ENCODE measurements around the gene ABHD4. TPM values are rescaled to one million over a fixed set of nuclear protein-coding genes. Genes with fewer than 3 reads are reported as not detected.

Gene ABHD4
- total and polyA plus RNA-seq, 10 of the 15 experiments (the other 5 are each of a cell fraction or from before 2014, with no cell fraction given): 5.4 to 28.7 (median 10.8) TPM

DNA sequence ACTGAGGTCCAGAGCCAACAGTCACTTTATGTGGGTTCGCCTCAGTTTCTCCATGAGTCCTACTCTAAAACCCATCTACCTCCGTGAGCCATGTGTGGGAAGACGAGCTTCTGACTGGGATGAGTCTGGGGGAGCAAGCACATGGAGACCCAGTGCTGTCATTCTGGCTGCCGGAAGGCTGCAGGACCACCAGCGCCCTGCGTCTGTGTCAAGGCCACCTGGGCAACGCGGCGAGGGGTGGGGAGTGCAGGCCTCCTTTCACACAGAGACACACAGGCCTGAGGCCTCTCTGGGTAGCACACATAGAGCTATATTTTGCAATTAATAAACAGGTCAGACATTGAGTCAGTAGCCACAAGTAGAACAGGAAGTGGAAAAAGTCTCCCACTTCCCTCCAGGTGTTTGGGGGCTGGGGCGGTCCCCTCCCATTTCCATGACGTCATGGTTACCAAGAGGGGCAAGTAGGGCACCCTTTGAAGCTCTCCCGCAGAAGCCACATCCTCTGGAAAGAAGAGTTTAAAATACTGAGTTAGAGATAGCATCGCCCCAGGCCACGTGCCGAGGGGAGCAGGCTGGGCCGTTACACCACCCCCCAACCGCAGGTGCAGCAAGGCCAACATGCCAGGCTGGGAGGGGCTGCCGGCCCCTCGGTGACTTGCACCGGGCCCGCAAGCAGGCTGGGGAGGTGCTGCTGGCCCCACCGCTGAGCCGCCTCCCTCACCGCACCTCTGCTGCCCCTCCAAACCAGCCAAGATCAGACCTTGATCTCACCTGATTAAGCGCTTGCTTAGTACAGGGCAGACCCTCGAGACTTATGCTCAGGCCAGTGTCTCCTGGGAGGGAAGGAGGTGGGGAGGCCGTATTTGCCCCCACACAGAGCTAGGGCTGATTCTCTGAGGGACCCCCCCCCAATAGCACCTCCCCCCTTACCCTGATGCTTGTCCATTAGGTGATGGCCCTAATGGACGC lies 41.8 kb upstream of the ABHD4 start (continued):
- TF ChIP-seq KLF5 (IDR thresholded peaks at IDR 0.05; ENCODE audit: partially characterized antibody): peak; percentile 97
- TF ChIP-seq, protein P1, sequence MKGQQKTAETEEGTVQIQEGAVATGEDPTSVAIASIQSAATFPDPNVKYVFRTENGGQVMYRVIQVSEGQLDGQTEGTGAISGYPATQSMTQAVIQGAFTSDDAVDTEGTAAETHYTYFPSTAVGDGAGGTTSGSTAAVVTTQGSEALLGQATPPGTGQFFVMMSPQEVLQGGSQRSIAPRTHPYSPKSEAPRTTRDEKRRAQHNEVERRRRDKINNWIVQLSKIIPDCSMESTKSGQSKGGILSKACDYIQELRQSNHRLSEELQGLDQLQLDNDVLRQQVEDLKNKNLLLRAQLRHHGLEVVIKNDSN (IDR thresholded peaks at IDR 0.05; ENCODE audit: borderline replicate concordance, extremely low read length, insufficient read depth, low read depth, low read length): peak; percentile 88
- TF ChIP-seq MYB (IDR thresholded peaks at IDR 0.05; ENCODE audit: borderline replicate concordance, low read depth, low read length): peak; percentile 98
- TF ChIP-seq NFYA (IDR thresholded peaks at IDR 0.05; ENCODE audit: borderline replicate concordance, low read depth, low read length): no peak
- TF ChIP-seq, protein P2, sequence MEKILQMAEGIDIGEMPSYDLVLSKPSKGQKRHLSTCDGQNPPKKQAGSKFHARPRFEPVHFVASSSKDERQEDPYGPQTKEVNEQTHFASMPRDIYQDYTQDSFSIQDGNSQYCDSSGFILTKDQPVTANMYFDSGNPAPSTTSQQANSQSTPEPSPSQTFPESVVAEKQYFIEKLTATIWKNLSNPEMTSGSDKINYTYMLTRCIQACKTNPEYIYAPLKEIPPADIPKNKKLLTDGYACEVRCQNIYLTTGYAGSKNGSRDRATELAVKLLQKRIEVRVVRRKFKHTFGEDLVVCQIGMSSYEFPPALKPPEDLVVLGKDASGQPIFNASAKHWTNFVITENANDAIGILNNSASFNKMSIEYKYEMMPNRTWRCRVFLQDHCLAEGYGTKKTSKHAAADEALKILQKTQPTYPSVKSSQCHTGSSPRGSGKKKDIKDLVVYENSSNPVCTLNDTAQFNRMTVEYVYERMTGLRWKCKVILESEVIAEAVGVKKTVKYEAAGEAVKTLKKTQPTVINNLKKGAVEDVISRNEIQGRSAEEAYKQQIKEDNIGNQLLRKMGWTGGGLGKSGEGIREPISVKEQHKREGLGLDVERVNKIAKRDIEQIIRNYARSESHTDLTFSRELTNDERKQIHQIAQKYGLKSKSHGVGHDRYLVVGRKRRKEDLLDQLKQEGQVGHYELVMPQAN (conservative IDR thresholded peaks at IDR 0.05): peak; percentile 24
- TF ChIP-seq ETV6 (conservative IDR thresholded peaks at IDR 0.05 in 1 of 2, IDR thresholded peaks at IDR 0.05 in 1 of 2; ENCODE audit: borderline replicate concordance in 1 of 2, low read depth in 1 of 2): peak in 1 of 2 experiments; percentile 98; a peak in 2 of 4 replicates
- TF ChIP-seq MYC (IDR thresholded peaks at IDR 0.05; ENCODE audit: insufficient read depth, insufficient read length, insufficient replicate concordance, low read length, severe bottlenecking): no peak
- TF ChIP-seq ZNF622 (IDR thresholded peaks at IDR 0.05): no peak
- no peak for TF ChIP-seq PAX8 (IDR thresholded peaks at IDR 0.05)
- TF ChIP-seq JUND (IDR thresholded peaks at IDR 0.05; ENCODE audit: low read depth, low read length): peak; percentile 96
- peak; percentile 96 for TF ChIP-seq MXI1 (IDR thresholded peaks at IDR 0.05; ENCODE audit: low read depth, low read length)
- TF ChIP-seq RBBP5 (conservative IDR thresholded peaks at IDR 0.05): no peak
- no peak for TF ChIP-seq RUNX3 (IDR thresholded peaks at IDR 0.05; ENCODE audit: low read length)
- TF ChIP-seq EP300 (IDR thresholded peaks at IDR 0.05; ENCODE audit: borderline replicate concordance in 1 of 2, control insufficient read depth in 1 of 2, low read depth in 2 of 2, low read length in 2 of 2): peak; percentile 99 to 100
- no peak for TF ChIP-seq PML (IDR thresholded peaks at IDR 0.05; ENCODE audit: low read length)
- TF ChIP-seq, protein P3, sequence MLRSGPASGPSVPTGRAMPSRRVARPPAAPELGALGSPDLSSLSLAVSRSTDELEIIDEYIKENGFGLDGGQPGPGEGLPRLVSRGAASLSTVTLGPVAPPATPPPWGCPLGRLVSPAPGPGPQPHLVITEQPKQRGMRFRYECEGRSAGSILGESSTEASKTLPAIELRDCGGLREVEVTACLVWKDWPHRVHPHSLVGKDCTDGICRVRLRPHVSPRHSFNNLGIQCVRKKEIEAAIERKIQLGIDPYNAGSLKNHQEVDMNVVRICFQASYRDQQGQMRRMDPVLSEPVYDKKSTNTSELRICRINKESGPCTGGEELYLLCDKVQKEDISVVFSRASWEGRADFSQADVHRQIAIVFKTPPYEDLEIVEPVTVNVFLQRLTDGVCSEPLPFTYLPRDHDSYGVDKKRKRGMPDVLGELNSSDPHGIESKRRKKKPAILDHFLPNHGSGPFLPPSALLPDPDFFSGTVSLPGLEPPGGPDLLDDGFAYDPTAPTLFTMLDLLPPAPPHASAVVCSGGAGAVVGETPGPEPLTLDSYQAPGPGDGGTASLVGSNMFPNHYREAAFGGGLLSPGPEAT (IDR thresholded peaks at IDR 0.05; ENCODE audit: low read depth): peak; percentile 98
- TF ChIP-seq, protein P4, sequence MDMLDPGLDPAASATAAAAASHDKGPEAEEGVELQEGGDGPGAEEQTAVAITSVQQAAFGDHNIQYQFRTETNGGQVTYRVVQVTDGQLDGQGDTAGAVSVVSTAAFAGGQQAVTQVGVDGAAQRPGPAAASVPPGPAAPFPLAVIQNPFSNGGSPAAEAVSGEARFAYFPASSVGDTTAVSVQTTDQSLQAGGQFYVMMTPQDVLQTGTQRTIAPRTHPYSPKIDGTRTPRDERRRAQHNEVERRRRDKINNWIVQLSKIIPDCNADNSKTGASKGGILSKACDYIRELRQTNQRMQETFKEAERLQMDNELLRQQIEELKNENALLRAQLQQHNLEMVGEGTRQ (IDR thresholded peaks at IDR 0.05; ENCODE audit: borderline replicate concordance, low read depth, low read length): peak; percentile 71
- peak; percentile 30 for TF ChIP-seq SIX5 (IDR thresholded peaks at IDR 0.05; ENCODE audit: low read depth, low read length, severe bottlenecking)
